ENCODE results near the gene NIN.

DNA sequence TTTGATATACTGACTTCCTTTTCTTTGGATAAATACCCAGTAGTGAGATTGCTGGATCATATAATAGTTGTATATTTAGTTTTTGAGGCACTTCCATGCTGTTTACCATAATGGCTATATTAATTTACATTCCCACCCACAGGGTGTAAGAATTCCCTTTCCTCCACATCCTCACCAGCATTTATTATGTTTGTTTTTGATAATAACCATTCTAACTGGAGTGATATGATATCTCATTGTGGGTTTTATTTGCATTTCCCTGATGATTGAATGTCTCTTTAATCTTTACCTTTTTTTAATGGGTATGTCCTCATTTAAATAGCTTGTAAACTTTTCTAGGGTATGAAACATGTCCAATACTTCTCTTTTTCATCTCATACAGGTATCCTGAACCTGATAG is 151.3 kb downstream of the NIN start:
- TF ChIP-seq, protein P1, sequence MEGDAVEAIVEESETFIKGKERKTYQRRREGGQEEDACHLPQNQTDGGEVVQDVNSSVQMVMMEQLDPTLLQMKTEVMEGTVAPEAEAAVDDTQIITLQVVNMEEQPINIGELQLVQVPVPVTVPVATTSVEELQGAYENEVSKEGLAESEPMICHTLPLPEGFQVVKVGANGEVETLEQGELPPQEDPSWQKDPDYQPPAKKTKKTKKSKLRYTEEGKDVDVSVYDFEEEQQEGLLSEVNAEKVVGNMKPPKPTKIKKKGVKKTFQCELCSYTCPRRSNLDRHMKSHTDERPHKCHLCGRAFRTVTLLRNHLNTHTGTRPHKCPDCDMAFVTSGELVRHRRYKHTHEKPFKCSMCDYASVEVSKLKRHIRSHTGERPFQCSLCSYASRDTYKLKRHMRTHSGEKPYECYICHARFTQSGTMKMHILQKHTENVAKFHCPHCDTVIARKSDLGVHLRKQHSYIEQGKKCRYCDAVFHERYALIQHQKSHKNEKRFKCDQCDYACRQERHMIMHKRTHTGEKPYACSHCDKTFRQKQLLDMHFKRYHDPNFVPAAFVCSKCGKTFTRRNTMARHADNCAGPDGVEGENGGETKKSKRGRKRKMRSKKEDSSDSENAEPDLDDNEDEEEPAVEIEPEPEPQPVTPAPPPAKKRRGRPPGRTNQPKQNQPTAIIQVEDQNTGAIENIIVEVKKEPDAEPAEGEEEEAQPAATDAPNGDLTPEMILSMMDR (IDR thresholded peaks at IDR 0.05): no peak
- TF ChIP-seq POLR2A (IDR thresholded peaks at IDR 0.05) (no peak), POLR2AphosphoS5 (IDR thresholded peaks at IDR 0.05) (no peak)
